ENCODE data around the gene BDKRB1.

The BDKRB1 gene

GRCh38 chr14:96287856-96288255 is 31.8 kb downstream of the BDKRB1 start:
- Mint-ChIP-seq H3K27me3 (ENCODE audit: low read depth) (no peaks in the 10 kb centered on the region), H3K4me1 (ENCODE audit: low read depth) (no peaks in the 10 kb centered on the region), H3K9me3 (no peaks in the 10 kb centered on the region), H3K4me3 (no peak overlapping the region), H3K27ac (no peak overlapping the region), H3K36me3 (ENCODE audit: low read depth) (peaks cover 14% of the 10 kb centered on the region)
- no peak for DNase-seq (ENCODE audit: low spot score)

- DNase-seq (ENCODE audit: low spot score): no peak
- Mint-ChIP-seq H3K4me1 (ENCODE audit: low read depth) (no peaks in the 10 kb centered on the region), H3K9me3 (no peaks in the 10 kb centered on the region)
These were observed 38.2 kb downstream of the BDKRB1 start for GRCh38 chr14:96294246-96294645.

GRCh38 chr14:96297000-96297399 is 41.0 kb downstream of the BDKRB1 start:
- Mint-ChIP-seq H3K36me3 (ENCODE audit: low read depth) (peaks cover 3% of the 10 kb centered on the region), H3K27ac (no peak overlapping the region), H3K27me3 (ENCODE audit: low read depth) (no peaks in the 10 kb centered on the region), H3K4me3 (no peak overlapping the region), H3K9me3 (no peaks in the 10 kb centered on the region), H3K4me1 (ENCODE audit: low read depth) (no peaks in the 10 kb centered on the region)
- no peak for DNase-seq (ENCODE audit: low spot score)

More at GRCh38 chr14:96294246-96294645, 38.2 kb downstream of the BDKRB1 start:
- H3K36me3 Mint-ChIP-seq (ENCODE audit: low read depth): peaks cover 11% of the 10 kb centered on the region
- no peak overlapping the region for H3K4me3 Mint-ChIP-seq
- no peak overlapping the region for H3K27ac Mint-ChIP-seq
- no peaks in the 10 kb centered on the region for H3K27me3 Mint-ChIP-seq (ENCODE audit: low read depth)

GRCh38 chr14:96297997-96298515 is 42.0 kb downstream of the BDKRB1 start:
- peaks cover 3% of the 10 kb centered on the region for H3K36me3 Mint-ChIP-seq (ENCODE audit: low read depth)
- H3K27me3 Mint-ChIP-seq (ENCODE audit: low read depth): no peaks in the 10 kb centered on the region
- H3K27ac Mint-ChIP-seq: no peak overlapping the region
- H3K4me1 Mint-ChIP-seq (ENCODE audit: low read depth): no peaks in the 10 kb centered on the region
- no peak overlapping the region for H3K4me3 Mint-ChIP-seq
- no peak for DNase-seq (ENCODE audit: low spot score)
- no peaks in the 10 kb centered on the region for H3K9me3 Mint-ChIP-seq

GRCh38 chr14:96299441-96299840 is 43.4 kb downstream of the BDKRB1 start:
- Mint-ChIP-seq H3K4me3 (no peak overlapping the region), H3K36me3 (ENCODE audit: low read depth) (peaks cover 3% of the 10 kb centered on the region), H3K27ac (no peak overlapping the region), H3K4me1 (ENCODE audit: low read depth) (no peaks in the 10 kb centered on the region), H3K27me3 (ENCODE audit: low read depth) (no peaks in the 10 kb centered on the region), H3K9me3 (no peaks in the 10 kb centered on the region)
- no peak for DNase-seq (ENCODE audit: low spot score)

- H3K36me3 Mint-ChIP-seq (ENCODE audit: low read depth): peaks cover 6% of the 10 kb centered on the region
These were observed 48.0 kb downstream of the BDKRB1 start for GRCh38 chr14:96303981-96304380.

GRCh38 chr14:96304956-96305355 is 48.9 kb downstream of the BDKRB1 start:
- Mint-ChIP-seq H3K4me1 (ENCODE audit: low read depth) (no peaks in the 10 kb centered on the region), H3K27me3 (ENCODE audit: low read depth) (no peaks in the 10 kb centered on the region), H3K4me3 (no peak overlapping the region), H3K36me3 (ENCODE audit: low read depth) (peaks cover 6% of the 10 kb centered on the region), H3K27ac (no peak overlapping the region), H3K9me3 (no peaks in the 10 kb centered on the region)
- no peak for DNase-seq (ENCODE audit: low spot score)

More at GRCh38 chr14:96303981-96304380, 48.0 kb downstream of the BDKRB1 start:
- Mint-ChIP-seq H3K27me3 (ENCODE audit: low read depth) (no peaks in the 10 kb centered on the region), H3K27ac (no peak overlapping the region), H3K4me3 (no peak overlapping the region), H3K4me1 (ENCODE audit: low read depth) (no peaks in the 10 kb centered on the region), H3K9me3 (no peaks in the 10 kb centered on the region)
- DNase-seq (ENCODE audit: low spot score): no peak

- DNase-seq (ENCODE audit: low spot score): no peak
- Mint-ChIP-seq H3K36me3 (ENCODE audit: low read depth) (peaks cover 14% of the 10 kb centered on the region), H3K27me3 (ENCODE audit: low read depth) (no peaks in the 10 kb centered on the region), H3K27ac (no peak overlapping the region), H3K4me3 (no peak overlapping the region), H3K4me1 (ENCODE audit: low read depth) (no peaks in the 10 kb centered on the region), H3K9me3 (no peaks in the 10 kb centered on the region)
These were observed 51.4 kb downstream of the BDKRB1 start for GRCh38 chr14:96307434-96307833.

- Mint-ChIP-seq H3K4me3 (no peak overlapping the region), H3K27ac (no peak overlapping the region), H3K4me1 (ENCODE audit: low read depth) (no peaks in the 10 kb centered on the region), H3K36me3 (ENCODE audit: low read depth) (peaks cover 25% of the 10 kb centered on the region), H3K9me3 (no peaks in the 10 kb centered on the region), H3K27me3 (ENCODE audit: low read depth) (no peaks in the 10 kb centered on the region)
- DNase-seq (ENCODE audit: low spot score): no peak
These were observed 53.3 kb downstream of the BDKRB1 start for GRCh38 chr14:96309133-96309895.

GRCh38 chr14:96309896-96310330 is 53.9 kb downstream of the BDKRB1 start:
- no peak for DNase-seq (ENCODE audit: low spot score)
- Mint-ChIP-seq H3K4me3 (no peak overlapping the region), H3K27me3 (ENCODE audit: low read depth) (no peaks in the 10 kb centered on the region), H3K36me3 (ENCODE audit: low read depth) (peaks cover 24% of the 10 kb centered on the region), H3K9me3 (no peaks in the 10 kb centered on the region), H3K4me1 (ENCODE audit: low read depth) (no peaks in the 10 kb centered on the region), H3K27ac (no peak overlapping the region)

- Mint-ChIP-seq H3K4me1 (ENCODE audit: low read depth) (no peaks in the 10 kb centered on the region), H3K27me3 (ENCODE audit: low read depth) (no peaks in the 10 kb centered on the region), H3K9me3 (no peaks in the 10 kb centered on the region), H3K27ac (no peak overlapping the region), H3K4me3 (no peak overlapping the region), H3K36me3 (ENCODE audit: low read depth) (peaks cover 31% of the 10 kb centered on the region)
- no peak for DNase-seq (ENCODE audit: low spot score)
These were observed 54.9 kb downstream of the BDKRB1 start for GRCh38 chr14:96310906-96311305.
